SU-DHL-6 (cell line): ENCODE results near the gene FKBP2.
A peak's percentile ranks its signal among the peaks of the same experiment; 100 is the strongest.

Experiments
- H2AFZ ChIP-seq: fragments of 200-600 bp; sonication (generic); 2 replicates; pipeline ENCODE4 v1.6.1; 2014; ENCODE audit warnings: low read depth, mild to moderate bottlenecking, moderate library complexity, mixed read lengths, antibody characterized with exemption, low read length; ENCODE audit not compliant: severe bottlenecking
- H3F3A ChIP-seq: fragments of 200-600 bp; shearing (Covaris generic); 2 replicates; pipeline ENCODE4 v1.6.0; 2016; ENCODE audit warnings: antibody characterized with exemption, mild to moderate bottlenecking; ENCODE audit not compliant: insufficient read depth
- H3K27ac ChIP-seq: fragments of 200-600 bp; sonication (generic); 2 replicates; pipeline ENCODE4 v1.5.1; 2016; ENCODE audit warnings: low read depth, mild to moderate bottlenecking, low read length, moderate library complexity, mixed read lengths
- H3K27me3 ChIP-seq: fragments of 200-600 bp; sonication (generic), shearing (Covaris generic); 2 replicates; pipeline ENCODE4 v1.6.0; 2014; ENCODE audit warnings: mild to moderate bottlenecking, low read length
- H3K36me3 ChIP-seq: fragments of 200-600 bp; sonication (generic); 2 replicates; pipeline ENCODE4 v1.6.1; 2014; ENCODE audit warnings: mild to moderate bottlenecking, low read length, mixed read lengths
- H3K4me2 ChIP-seq: fragments of 300-600, 200-600 bp; shearing (Covaris generic), sonication (generic); 2 replicates; pipeline ENCODE4 v1.6.0; 2014; ENCODE audit warnings: low read length, low read depth, mild to moderate bottlenecking; ENCODE audit not compliant: poor library complexity, severe bottlenecking
- H3K4me3 ChIP-seq: fragments of 200-600 bp; sonication (generic); 2 replicates; pipeline ENCODE4 v1.5.1; 2014; ENCODE audit warnings: antibody characterized with exemption, low read length, mild to moderate bottlenecking, mixed read lengths; ENCODE audit not compliant: insufficient read depth, poor library complexity, severe bottlenecking
- H3K79me2 ChIP-seq: fragments of 200-600 bp; sonication (generic); 2 replicates; pipeline ENCODE4 v1.6.1; 2014; ENCODE audit warnings: mild to moderate bottlenecking, low read length, moderate library complexity; ENCODE audit not compliant: insufficient read depth
- H3K9ac ChIP-seq: fragments of 200-600 bp; sonication (generic); 2 replicates; pipeline ENCODE4 v1.7.0; 2014; ENCODE audit warnings: mild to moderate bottlenecking, low read length
- H3K9me2 ChIP-seq: fragments of 200-600 bp; sonication (generic); replicated peaks from 2 replicates; pipeline ENCODE4 v1.6.1; 2014; ENCODE audit warnings: low read length; ENCODE audit not compliant: insufficient read depth
- H3K9me3 ChIP-seq: fragments of 200-600 bp; sonication (generic); 2 replicates; pipeline ENCODE4 v1.6.1; 2014; ENCODE audit warnings: low read length, mixed read lengths; ENCODE audit not compliant: insufficient read depth
- H4K20me1 ChIP-seq: fragments of 200-600 bp; sonication (generic); 2 replicates; pipeline ENCODE4 v1.6.1; 2014; ENCODE audit warnings: low read depth, mild to moderate bottlenecking, antibody characterized with exemption, low read length, moderate library complexity, mixed read lengths
- CTCF ChIP-seq: fragments of 200-600 bp; sonication (generic); IDR thresholded peaks from one replicate; pipeline ENCODE4 v1.5.1; 2017; ENCODE audit warnings: antibody characterized with exemption, mild to moderate bottlenecking, low read length, moderate library complexity; ENCODE audit not compliant: insufficient read depth, poor library complexity, severe bottlenecking
- EZH2phosphoT487 ChIP-seq: fragments of 200-600 bp; sonication (generic), shearing (Covaris generic); conservative IDR thresholded peaks from 2 replicates; pipeline ENCODE4 v1.6.1; 2018; ENCODE audit warnings: mild to moderate bottlenecking, antibody characterized with exemption, low read length, moderate library complexity, mixed read lengths

FKBP2 gene

GRCh38 chr11:64267207-64267945, 26.5 kb downstream of the FKBP2 start:
- Histone ChIP-seq H3K4me2 (no peak overlapping the region), H4K20me1 (no peaks in the 10 kb centered on the region), H3K27ac (no peak overlapping the region), H3K9me2 (no peaks in the 10 kb centered on the region), H3K27me3 (no peaks in the 10 kb centered on the region), H3K36me3 (no peaks in the 10 kb centered on the region), H3K9ac (no peak overlapping the region), H3K4me3 (no peak overlapping the region), H2AFZ (no peak overlapping the region), H3K9me3 (no peaks in the 10 kb centered on the region), H3K79me2 (0 out of 2 replicates have a peak, but pooled peaks cover 6% of the 10 kb centered on the region), H3F3A (peaks cover 13% of the 10 kb centered on the region; the same call in 1 of the 2 replicates)
- no peak for TF ChIP-seq CTCF

GRCh38 chr11:64268025-64268892, 27.4 kb downstream of the FKBP2 start:
- H3K9me3 ChIP-seq: no peaks in the 10 kb centered on the region
- H3K79me2 ChIP-seq: 0 out of 2 replicates have a peak, but pooled peaks cover 6% of the 10 kb centered on the region
- H3F3A ChIP-seq: peaks cover 15% of the 10 kb centered on the region; the same call in 1 of the 2 replicates
- TF ChIP-seq CTCF: no peak
- no peak for TF ChIP-seq EZH2phosphoT487
- no peaks in the 10 kb centered on the region for H4K20me1 ChIP-seq
- no peaks in the 10 kb centered on the region for H3K9me2 ChIP-seq
- peak overlapping the region; percentile 92 for H3K9ac ChIP-seq
- H3K36me3 ChIP-seq: no peaks in the 10 kb centered on the region
- H3K27me3 ChIP-seq: no peaks in the 10 kb centered on the region
- H3K4me3 ChIP-seq: peak overlapping the region; percentile 84
- H2AFZ ChIP-seq: no peak overlapping the region
- peak overlapping the region; percentile 91 for H3K4me2 ChIP-seq
- peak overlapping the region; percentile 88 for H3K27ac ChIP-seq

GRCh38 chr11:64268893-64269539, 28.1 kb downstream of the FKBP2 start:
- Histone ChIP-seq H3K27me3 (no peaks in the 10 kb centered on the region), H3K9ac (peak overlapping the region; percentile 92), H3K4me2 (peak overlapping the region; percentile 91), H3F3A (peaks cover 15% of the 10 kb centered on the region; the same call in 1 of the 2 replicates), H3K9me3 (no peaks in the 10 kb centered on the region), H3K27ac (peak overlapping the region; percentile 88), H3K36me3 (no peaks in the 10 kb centered on the region), H3K79me2 (0 out of 2 replicates have a peak, but pooled peaks cover 6% of the 10 kb centered on the region), H2AFZ (peak overlapping the region; percentile 52), H3K4me3 (peak overlapping the region; percentile 84), H4K20me1 (no peaks in the 10 kb centered on the region), H3K9me2 (no peaks in the 10 kb centered on the region)
- TF ChIP-seq EZH2phosphoT487 (no peak), CTCF (no peak)
